T-helper 1 cell (primary cell): ENCODE data around the gene CNTN5.

ENCODE experiments used
- DNase-seq, 5 donors: peaks; one replicate each; pipeline ENCODE4 v3.0.0-alpha.2; 2012 to 2020

Gene CNTN5

GRCh38 chr11:99418927-99419720, 398.4 kb downstream of the CNTN5 start:
- DNase-seq = no peak

GRCh38 chr11:99419991-99420390, 399.2 kb downstream of the CNTN5 start:
- no peak for DNase-seq

GRCh38 chr11:99422581-99423427, 402.1 kb downstream of the CNTN5 start:
- DNase-seq = no peak

- DNase-seq = no peak
These were observed 402.8 kb downstream of the CNTN5 start for GRCh38 chr11:99423428-99423983.

- no peak for DNase-seq
These were observed 403.8 kb downstream of the CNTN5 start for GRCh38 chr11:99424313-99425084.

DNA sequence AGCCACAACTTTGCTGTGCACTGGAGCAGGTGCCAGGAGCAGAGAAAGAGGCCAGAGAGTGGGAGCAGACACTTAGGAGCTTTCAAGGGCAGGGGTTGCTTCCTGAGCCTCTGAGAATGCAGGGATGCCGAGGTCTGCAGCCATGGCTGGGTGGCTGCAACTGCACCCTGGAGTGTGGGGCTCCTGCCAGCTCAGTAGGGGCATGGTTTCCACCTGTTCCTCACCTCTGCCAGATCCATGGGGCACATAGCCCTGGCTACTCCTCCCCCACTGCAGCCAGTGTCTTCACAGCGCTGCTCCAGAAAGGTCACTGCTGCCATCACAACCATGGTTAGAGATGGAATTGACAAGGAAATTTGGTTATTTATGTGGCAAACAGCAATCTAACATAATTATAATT, 404.8 kb downstream of the CNTN5 start:
- no peak for DNase-seq

- no peak for DNase-seq
These were observed 411.9 kb downstream of the CNTN5 start for GRCh38 chr11:99432677-99433076.

GRCh38 chr11:99443276-99443675, 422.5 kb downstream of the CNTN5 start:
- DNase-seq = no peak

- DNase-seq = no peak
These were observed 425.7 kb downstream of the CNTN5 start for GRCh38 chr11:99446400-99446799.

DNA sequence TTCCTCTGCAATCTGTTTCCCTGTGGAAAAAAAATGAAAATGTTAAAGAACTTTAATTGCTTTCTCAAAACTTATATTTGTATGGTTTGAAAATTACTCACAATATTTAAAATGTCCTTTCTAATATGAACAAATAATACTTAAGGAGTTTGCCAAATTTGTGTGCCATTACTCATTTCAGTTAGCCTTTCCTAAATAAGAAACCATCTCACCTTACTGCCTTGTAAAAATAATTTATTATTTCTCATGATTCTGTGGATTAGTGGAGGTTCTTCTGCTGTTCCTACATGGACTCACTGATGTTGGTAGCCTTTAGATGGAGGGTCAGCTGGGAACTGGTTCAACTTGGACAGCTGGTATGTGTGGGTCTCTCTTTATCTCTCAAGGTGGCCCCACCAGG, 428.6 kb downstream of the CNTN5 start:
- no peak for DNase-seq

GRCh38 chr11:99452075-99452474, 431.3 kb downstream of the CNTN5 start:
- no peak for DNase-seq

DNA sequence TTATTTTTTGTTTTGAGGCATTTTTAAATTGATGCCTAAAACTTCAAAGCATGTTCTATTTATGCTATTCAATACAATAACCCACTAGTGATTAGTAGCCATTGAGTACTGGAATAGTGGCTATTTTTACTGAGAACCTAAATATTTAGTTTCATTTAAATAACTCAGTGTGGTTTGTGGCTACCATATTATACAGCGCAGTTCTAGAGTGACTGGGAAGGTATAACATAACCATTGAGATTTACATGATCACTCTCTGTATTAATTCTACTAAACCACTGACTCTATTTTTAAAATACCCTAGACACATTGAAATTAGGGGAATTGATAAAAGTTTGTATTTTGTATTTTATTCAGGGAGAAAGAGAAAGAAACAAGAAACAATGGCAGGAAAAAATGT, 441.2 kb downstream of the CNTN5 start:
- DNase-seq = no peak

DNA sequence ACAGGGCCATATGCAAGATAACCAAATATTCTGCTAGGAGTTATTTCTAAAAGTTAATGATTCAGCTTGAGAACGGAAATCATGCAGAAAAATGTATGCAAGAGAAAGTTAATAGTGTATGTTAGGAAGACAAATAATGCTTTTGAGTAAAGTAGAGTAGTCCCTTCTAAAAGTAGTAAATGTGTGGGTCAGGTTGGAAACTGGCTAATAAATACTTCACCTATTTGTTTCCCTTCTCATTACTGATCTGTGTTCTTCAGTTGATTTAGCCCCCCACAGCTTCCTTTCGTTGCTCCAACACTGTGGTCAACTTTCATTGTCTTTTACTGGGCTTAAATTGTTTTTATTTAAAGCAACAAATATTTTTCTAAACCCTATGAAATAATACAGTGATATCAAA, 444.2 kb downstream of the CNTN5 start:
- no peak for DNase-seq

DNA sequence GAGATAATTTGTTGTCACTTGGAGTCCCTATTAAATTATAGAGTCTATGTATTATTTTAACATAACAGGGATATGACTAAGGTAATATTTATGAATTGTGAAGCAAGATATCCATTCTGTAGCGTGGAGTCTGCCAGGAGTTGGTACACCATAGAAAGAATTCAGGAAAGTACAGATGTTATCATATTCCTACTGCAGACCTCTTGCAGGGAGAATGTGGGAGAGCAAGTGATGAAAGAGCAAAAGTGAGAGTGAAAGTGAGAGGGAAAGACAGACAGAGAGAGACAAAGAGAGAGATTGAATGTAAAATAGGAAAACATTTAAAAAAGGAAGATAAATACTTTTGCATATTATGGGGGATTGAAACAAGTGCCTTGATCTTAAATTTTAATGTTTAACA, 468.8 kb downstream of the CNTN5 start:
- no peak for DNase-seq

DNA sequence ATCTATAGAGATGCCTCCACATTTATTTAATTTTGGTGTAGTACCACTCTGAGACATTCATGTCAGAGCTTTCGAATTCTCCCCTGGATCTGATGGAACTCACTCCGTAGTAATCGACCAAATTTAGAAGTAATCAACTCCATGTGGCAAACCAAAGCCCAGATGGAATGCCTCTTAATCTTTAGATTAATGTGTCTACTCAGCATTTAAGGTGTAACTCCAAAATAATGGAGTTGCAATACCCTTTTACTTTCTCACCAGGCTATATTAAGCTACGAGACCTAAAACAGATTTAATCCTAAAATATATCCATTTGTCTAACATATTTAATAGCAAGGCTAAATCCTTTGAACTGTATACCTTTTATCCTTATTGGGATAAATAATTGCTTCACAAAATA, 473.3 kb downstream of the CNTN5 start:
- no peak for DNase-seq

DNA sequence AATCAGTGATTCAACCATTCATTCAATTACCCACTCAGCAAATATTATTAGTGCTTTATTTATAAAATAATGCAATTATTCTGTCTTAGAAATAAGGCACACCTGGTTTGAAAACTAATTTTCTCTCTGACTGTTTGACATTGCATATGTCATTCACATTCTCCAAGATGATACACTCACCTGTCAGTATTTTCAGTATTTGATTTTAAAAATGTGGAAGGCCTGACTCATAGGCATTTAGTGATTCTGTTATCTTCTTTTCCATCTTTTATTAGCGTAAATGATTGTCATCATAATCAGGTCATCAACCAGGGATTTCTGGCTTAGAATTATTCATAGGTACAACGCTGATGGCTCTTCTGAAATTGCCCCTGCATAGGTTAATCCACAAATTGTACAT, 480.9 kb downstream of the CNTN5 start:
- DNase-seq = no peak

DNA sequence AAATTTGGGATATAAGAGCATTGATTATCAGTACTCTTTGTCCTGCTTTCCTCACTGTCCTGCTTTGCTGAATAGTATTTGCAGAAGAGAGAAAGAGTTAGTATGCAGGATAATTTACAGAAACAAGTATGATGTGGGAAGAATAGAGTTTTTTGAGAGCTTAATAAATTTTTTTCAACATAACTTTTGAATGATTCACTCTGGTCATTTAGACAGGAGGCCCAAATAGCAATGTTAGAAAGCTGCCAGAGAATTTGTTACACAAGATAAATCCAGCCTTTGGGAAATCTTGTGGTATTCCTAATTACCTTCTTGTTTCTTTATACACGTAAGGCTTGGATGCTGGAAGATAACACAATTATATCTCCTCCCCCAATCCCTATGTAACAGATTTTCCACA, 484.6 kb downstream of the CNTN5 start:
- no peak for DNase-seq

- DNase-seq = no peak
These were observed 485.1 kb downstream of the CNTN5 start for GRCh38 chr11:99505831-99506230.

GRCh38 chr11:99509863-99510262, 489.1 kb downstream of the CNTN5 start:
- no peak for DNase-seq

- DNase-seq = no peak
These were observed 492.6 kb downstream of the CNTN5 start for GRCh38 chr11:99513368-99513767.

DNA sequence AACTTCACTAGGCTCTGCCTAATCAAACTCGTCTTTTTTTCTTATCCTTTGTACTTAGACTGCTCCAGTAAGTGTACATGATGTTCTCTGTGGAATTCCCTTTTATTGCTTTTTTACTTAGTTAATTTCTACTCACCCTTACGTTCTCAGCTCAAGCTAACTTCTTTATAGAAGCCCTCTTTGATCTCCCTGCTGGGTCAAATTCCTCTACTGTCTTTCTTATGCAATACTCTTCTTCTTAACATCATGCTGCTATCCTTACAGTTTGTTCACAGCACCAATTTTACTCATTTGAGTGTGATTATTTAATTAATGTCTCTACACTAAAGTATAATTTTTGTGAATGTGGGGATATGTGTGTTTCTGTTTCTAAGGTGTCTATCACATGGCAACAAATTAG, 498.3 kb downstream of the CNTN5 start:
- DNase-seq = no peak

DNA sequence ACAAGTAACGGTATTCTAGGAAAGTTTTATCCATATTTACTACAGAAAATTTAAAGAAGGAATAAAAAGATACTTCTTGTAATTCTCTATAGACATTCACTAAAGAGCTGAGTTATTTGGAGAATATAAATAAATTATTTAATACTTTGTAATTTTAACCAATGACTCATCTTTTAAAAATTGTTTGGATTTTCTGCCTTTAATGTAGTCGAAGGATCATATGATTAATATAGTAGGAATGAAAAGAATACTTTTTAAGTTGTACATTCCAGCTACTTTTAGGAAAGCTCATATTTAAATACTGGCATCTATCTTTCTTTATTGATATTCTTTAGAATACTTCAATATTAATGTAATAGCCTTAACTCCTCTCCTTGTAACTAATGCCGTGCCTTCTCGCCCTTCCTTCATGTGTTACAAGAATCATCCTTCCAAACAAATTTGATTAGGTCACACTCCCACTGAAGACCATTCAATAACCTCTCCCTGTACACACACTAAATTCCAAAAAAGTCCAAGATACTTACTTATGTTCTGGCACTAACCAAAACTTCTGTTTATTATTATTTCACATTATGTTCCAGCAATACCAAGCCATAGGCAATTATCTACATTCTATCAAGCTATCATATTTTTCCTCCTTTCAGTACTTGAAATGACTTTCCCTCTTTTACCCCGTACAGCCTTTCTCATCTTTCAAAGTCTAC, 501.9 kb downstream of the CNTN5 start:
- DNase-seq = no peak
